IMR-90 (cell line): ENCODE data around the gene FAM171A1. TPM values are rescaled to one million over a fixed set of nuclear protein-coding genes. Genes with fewer than 3 reads are reported as not detected.

Source experiments
- ATAC-seq: fragments of 200-7000 bp; cut with Tn5 transposase; 2 replicates; pipeline ENCODE4 v1.9.1; 2020; ENCODE audit warnings: low read depth, mild to moderate bottlenecking, moderate library complexity
- BruUV-seq: library from RNA; stranded (reverse); fragments of 400-500 nt; replicated peaks from 2 replicates; lab custom pipeline; 2021; lab: Mats Ljungman, UMichigan
- CTCF ChIA-PET: fragments of 300-600 bp; formaldehyde crosslinking; extraction: SDS; loops from one replicate; lab custom pipeline; 2021; ENCODE audit warnings: antibody characterized with exemption; lab: Yijun Ruan, JAX
- POLR2A ChIA-PET: fragments of 300-600 bp; sonication (Branson Sonifier 250); formaldehyde crosslinking; loops from one replicate; lab custom pipeline; 2022; ENCODE audit warnings: antibody characterized with exemption; ENCODE audit not compliant: unreplicated experiment; lab: Charles Lee
- DNase-seq: peaks from one replicate; pipeline ENCODE4 v3.0.0; 2013
- H2AFZ ChIP-seq: replicated peaks from 2 replicates; pipeline ENCODE3; 2013; ENCODE audit warnings: low read length, mild to moderate bottlenecking; ENCODE audit not compliant: poor library complexity
- H2AK5ac ChIP-seq: 2 replicates; pipeline ENCODE4 v1.6.1; 2013; ENCODE audit warnings: low read depth, low read length, inconsistent platforms
- H2AK9ac ChIP-seq: replicated peaks from 2 replicates; pipeline ENCODE3; 2013; ENCODE audit warnings: mild to moderate bottlenecking, low read depth, low read length, moderate library complexity; ENCODE audit not compliant: poor library complexity
- H2BK120ac ChIP-seq: 2 replicates; pipeline ENCODE4 v1.6.1; 2013; ENCODE audit warnings: low read depth, low read length, inconsistent platforms
- H2BK15ac ChIP-seq: 3 replicates; pipeline ENCODE4 v1.6.1; 2013; ENCODE audit warnings: low read depth, low read length, inconsistent platforms
- H2BK20ac ChIP-seq: 2 replicates; pipeline ENCODE4 v1.6.1; 2013; ENCODE audit warnings: low read depth, mild to moderate bottlenecking, inconsistent platforms, low read length, moderate library complexity
- H2BK5ac ChIP-seq: 2 replicates; pipeline ENCODE4 v1.6.1; 2013; ENCODE audit warnings: mild to moderate bottlenecking, low read depth, low read length, inconsistent platforms; ENCODE audit not compliant: poor library complexity, severe bottlenecking
- H3K14ac ChIP-seq: replicated peaks from 2 replicates; pipeline ENCODE4 v1.6.1; 2013; ENCODE audit warnings: low read depth, low read length, inconsistent platforms
- H3K18ac ChIP-seq: 2 replicates; pipeline ENCODE4 v1.6.1; 2013; ENCODE audit warnings: low read depth, low read length, control low read depth
- H3K23ac ChIP-seq: 2 replicates; pipeline ENCODE4 v1.6.1; 2013; ENCODE audit warnings: low read depth, low read length, inconsistent platforms
- H3K27ac ChIP-seq: 2 replicates; pipeline ENCODE4 v1.5.1; 2013; ENCODE audit warnings: mild to moderate bottlenecking, control low read depth, low read length; ENCODE audit not compliant: insufficient read depth
- H3K27me3 ChIP-seq: 2 replicates; pipeline ENCODE4 v1.6.1; 2013; ENCODE audit warnings: low read length; ENCODE audit not compliant: control insufficient read depth, insufficient read depth
- H3K36me3 ChIP-seq: 2 replicates; pipeline ENCODE4 v1.6.1; 2013; ENCODE audit warnings: low read length, mixed read lengths; ENCODE audit not compliant: control insufficient read depth, insufficient read depth
- H3K4ac ChIP-seq: 2 replicates; pipeline ENCODE4 v1.6.1; 2013; ENCODE audit warnings: low read depth, low read length, inconsistent platforms
- H3K4me1 ChIP-seq: 2 replicates; pipeline ENCODE4 v1.6.1; 2013; ENCODE audit warnings: low read length, mixed read lengths; ENCODE audit not compliant: control insufficient read depth, insufficient read depth
- H3K4me2 ChIP-seq: 2 replicates; pipeline ENCODE4 v1.6.1; 2013; ENCODE audit warnings: low read depth, mild to moderate bottlenecking, control low read depth, low read length, moderate library complexity
- H3K4me3 ChIP-seq: 2 replicates; pipeline ENCODE4 v1.5.1; 2013; ENCODE audit warnings: low read depth, mild to moderate bottlenecking, control low read depth, low read length, moderate library complexity; ENCODE audit not compliant: insufficient read depth
- H3K56ac ChIP-seq: 2 replicates; pipeline ENCODE4 v1.6.1; 2013; ENCODE audit warnings: low read length, inconsistent platforms; ENCODE audit not compliant: insufficient read depth; ENCODE audit errors: extremely low read depth
- H3K79me1 ChIP-seq, 2 experiments: 2 replicates each; pipeline ENCODE4 v1.6.1; 2013; ENCODE audit warnings: low read length in 2 of 2, inconsistent platforms in 1 of 2, low read depth in 1 of 2
- H3K9ac ChIP-seq: 2 replicates; pipeline ENCODE4 v1.6.1; 2013; ENCODE audit warnings: low read depth, low read length, control low read depth
- H3K9me1 ChIP-seq: 2 replicates; pipeline ENCODE4 v1.6.1; 2013; ENCODE audit warnings: low read length, inconsistent platforms; ENCODE audit not compliant: insufficient read depth
- H3K9me3 ChIP-seq: 2 replicates; pipeline ENCODE4 v1.6.1; 2013; ENCODE audit warnings: low read length; ENCODE audit not compliant: control insufficient read depth, insufficient read depth
- H4K20me1 ChIP-seq: 2 replicates; pipeline ENCODE4 v1.6.1; 2013; ENCODE audit warnings: low read length, inconsistent platforms; ENCODE audit not compliant: insufficient read depth
- H4K5ac ChIP-seq: 2 replicates; pipeline ENCODE4 v1.6.1; 2013; ENCODE audit warnings: mild to moderate bottlenecking, low read depth, low read length, control low read depth
- H4K8ac ChIP-seq, 2 experiments: 2 replicates each; pipeline ENCODE4 v1.6.1; 2013; ENCODE audit warnings: low read depth in 2 of 2, low read length in 2 of 2, control low read depth in 1 of 2, inconsistent platforms in 1 of 2
- H4K91ac ChIP-seq: 2 replicates; pipeline ENCODE4 v1.6.1; 2013; ENCODE audit warnings: low read depth, low read length, inconsistent platforms; ENCODE audit not compliant: insufficient read depth
- FOS ChIP-seq: fragments of 150-350 bp; IDR thresholded peaks from 2 replicates; pipeline ENCODE4 v1.6.1; 2016; ENCODE audit warnings: low read depth, low read length
- NFE2L2 ChIP-seq: fragments of 150-350 bp; IDR thresholded peaks from 2 replicates; pipeline ENCODE4 v1.6.1; 2016; ENCODE audit warnings: low read depth, mild to moderate bottlenecking, low read length
- POLR2A ChIP-seq: IDR thresholded peaks from 2 replicates; pipeline ENCODE4 v1.6.1; 2012; ENCODE audit warnings: mild to moderate bottlenecking, low read depth, low read length
- WGBS, 2 experiments: methylation state at CpG; one replicate each; pipeline versions ENCODE4 v1.1.5 to v1.1.7; 2013; ENCODE audit warnings: missing lambda C conversion rate in 2 of 2; ENCODE audit not compliant: insufficient read length in 1 of 2; ENCODE audit errors: extremely low coverage in 2 of 2; 5-methylcytosine and 5-hydroxymethylcytosine counted together
- dilution Hi-C: fragments of 300-500 bp; cut with HindIII; formaldehyde crosslinking; loops from one replicate; pipeline ENCODE4 v1.14.3; 2018; ENCODE audit warnings: low sequenced_read_pairs; ENCODE audit not compliant: unreplicated experiment
- in situ Hi-C: fragments of 300-500 bp; cut with MboI; formaldehyde crosslinking; loops from 3 replicates; pipeline ENCODE4 v1.14.3; 2019; ENCODE audit warnings: low sequenced_read_pairs, inconsistent platforms, mixed read lengths
- intact Hi-C: fragments of 100-400 bp; cut with micrococcal nuclease; formaldehyde crosslinking; loops from 2 replicates; pipeline ENCODE4 v1.10.0; 2022
- polyA plus RNA-seq, 3 experiments: library from polyadenylated mRNA; depleted of rRNA; stranded (reverse); fragments of >200 nt; gene quantifications; 2 replicates each; pipeline ENCODE4 v1.2.3, GENCODE V29; 2012; ENCODE audit warnings: low replicate concordance in 1 of 3
- total RNA-seq: library from RNA; depleted of rRNA; stranded (reverse); fragments of >200 nt; gene quantifications from 2 replicates; pipeline ENCODE4 v1.2.3, GENCODE V29; 2012
- TF ChIP-seq, protein P1 (sequence below): conservative IDR thresholded peaks from 2 replicates; pipeline ENCODE4 v1.5.1; 2012; ENCODE audit warnings: mild to moderate bottlenecking, low read depth, low read length, improper control_type of control experiment

FAM171A1 gene
- total and polyA plus RNA-seq, 2 of the 4 experiments (the other 2 are of a cell fraction), result 20.3 to 30.6 TPM

DNA sequence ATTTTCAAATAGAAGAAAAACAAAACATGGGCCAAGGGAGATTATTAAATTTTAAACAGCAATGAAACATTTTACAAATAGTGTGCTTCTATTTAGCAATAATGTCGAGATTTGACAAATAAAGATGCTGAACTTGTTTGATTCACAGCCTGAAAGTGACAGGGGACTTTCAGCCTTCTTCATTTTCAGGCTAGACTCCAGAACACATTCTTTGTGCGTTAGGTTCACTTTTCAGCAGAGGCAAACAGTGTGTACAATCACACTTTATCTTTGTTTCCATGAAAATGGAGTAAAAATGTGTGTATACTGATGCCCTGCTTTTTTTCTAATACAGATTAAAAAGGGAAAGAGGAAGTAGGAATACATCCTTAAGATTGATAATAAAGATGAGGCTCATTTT is 35.6 kb downstream of the FAM171A1 start:
- Histone ChIP-seq H2BK20ac (no peak overlapping the region), H3K23ac (no peak overlapping the region), H2BK15ac (no peak overlapping the region), H2AK5ac (no peak overlapping the region), H3K9me1 (peaks cover 4% of the 10 kb centered on the region; the same call in 1 of the 2 replicates), H4K5ac (no peak overlapping the region), H2AK9ac (no peak overlapping the region), H3K4ac (no peak overlapping the region), H3K9me3 (no peaks in the 10 kb centered on the region), H3K4me2 (no peak overlapping the region), H3K14ac (no peak overlapping the region), H3K79me1 (peaks cover 14 to 35% of the 10 kb centered on the region in 2 experiments; a peak in 2 of 4 replicates), H4K20me1 (peaks cover 34% of the 10 kb centered on the region), H2BK5ac (no peak overlapping the region), H2AFZ (no peak overlapping the region), H3K4me1 (peaks cover 9% of the 10 kb centered on the region), H4K91ac (no peak overlapping the region), H4K8ac (no peak overlapping the region), H3K27me3 (peaks cover 6% of the 10 kb centered on the region), H3K36me3 (no peaks in the 10 kb centered on the region), H3K4me3 (no peak overlapping the region), H3K56ac (no peak overlapping the region), H2BK120ac (no peak overlapping the region), H3K9ac (no peak overlapping the region), H3K27ac (no peak overlapping the region), H3K18ac (no peak overlapping the region)
- DNase-seq (no peak), ATAC-seq (no peak)
- intact Hi-C loops, result no loop called here
- no TSS peak for BruUV-seq
- TF ChIP-seq, protein P1, sequence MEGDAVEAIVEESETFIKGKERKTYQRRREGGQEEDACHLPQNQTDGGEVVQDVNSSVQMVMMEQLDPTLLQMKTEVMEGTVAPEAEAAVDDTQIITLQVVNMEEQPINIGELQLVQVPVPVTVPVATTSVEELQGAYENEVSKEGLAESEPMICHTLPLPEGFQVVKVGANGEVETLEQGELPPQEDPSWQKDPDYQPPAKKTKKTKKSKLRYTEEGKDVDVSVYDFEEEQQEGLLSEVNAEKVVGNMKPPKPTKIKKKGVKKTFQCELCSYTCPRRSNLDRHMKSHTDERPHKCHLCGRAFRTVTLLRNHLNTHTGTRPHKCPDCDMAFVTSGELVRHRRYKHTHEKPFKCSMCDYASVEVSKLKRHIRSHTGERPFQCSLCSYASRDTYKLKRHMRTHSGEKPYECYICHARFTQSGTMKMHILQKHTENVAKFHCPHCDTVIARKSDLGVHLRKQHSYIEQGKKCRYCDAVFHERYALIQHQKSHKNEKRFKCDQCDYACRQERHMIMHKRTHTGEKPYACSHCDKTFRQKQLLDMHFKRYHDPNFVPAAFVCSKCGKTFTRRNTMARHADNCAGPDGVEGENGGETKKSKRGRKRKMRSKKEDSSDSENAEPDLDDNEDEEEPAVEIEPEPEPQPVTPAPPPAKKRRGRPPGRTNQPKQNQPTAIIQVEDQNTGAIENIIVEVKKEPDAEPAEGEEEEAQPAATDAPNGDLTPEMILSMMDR, result no peak
- TF ChIP-seq POLR2A (no peak), NFE2L2 (no peak), FOS (no peak)
- ChIA-PET POLR2A (no interaction called here), CTCF (no interaction called here)
- WGBS, 2 experiments, result no CpG with 5 or more reads among the region's 2 CpGs
- in situ Hi-C loops, result no loop called here
- dilution Hi-C loops, result no loop called here
